Measurements from ENCODE around the gene LMX1B.

LMX1B gene

DNA sequence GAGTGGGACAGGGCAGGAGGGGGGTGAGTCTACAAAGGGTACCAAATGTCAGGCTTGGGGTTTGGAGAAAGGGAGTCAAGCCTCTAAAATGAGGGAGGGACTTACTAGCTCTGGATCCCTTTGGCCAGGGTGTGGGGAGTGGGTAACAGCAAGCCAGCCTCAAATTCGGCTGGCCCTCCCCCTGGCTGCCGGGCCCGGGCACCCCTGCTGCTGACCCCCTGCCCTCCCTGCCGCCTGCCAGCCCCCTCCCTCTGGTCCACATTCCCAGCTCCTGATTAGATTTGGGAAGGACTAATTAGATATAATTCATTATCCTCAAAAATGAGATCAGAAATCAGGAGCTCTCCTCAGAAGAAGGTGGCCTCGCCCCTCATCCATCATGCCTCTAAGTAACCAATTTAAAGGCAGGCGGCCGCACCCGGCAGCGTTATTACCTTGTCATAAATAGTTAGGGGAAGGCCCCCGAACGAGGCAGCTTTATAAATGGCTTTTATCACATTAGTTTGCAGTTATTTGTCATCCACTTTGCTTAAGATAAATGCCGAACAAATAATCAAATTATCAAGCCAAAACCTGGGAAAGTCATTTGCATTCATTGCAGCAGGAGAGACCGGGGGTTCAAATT lies 44.6 kb downstream of the LMX1B start:
- DNase-seq (ENCODE audit: low read depth in 2 of 2) = no peak

DNA sequence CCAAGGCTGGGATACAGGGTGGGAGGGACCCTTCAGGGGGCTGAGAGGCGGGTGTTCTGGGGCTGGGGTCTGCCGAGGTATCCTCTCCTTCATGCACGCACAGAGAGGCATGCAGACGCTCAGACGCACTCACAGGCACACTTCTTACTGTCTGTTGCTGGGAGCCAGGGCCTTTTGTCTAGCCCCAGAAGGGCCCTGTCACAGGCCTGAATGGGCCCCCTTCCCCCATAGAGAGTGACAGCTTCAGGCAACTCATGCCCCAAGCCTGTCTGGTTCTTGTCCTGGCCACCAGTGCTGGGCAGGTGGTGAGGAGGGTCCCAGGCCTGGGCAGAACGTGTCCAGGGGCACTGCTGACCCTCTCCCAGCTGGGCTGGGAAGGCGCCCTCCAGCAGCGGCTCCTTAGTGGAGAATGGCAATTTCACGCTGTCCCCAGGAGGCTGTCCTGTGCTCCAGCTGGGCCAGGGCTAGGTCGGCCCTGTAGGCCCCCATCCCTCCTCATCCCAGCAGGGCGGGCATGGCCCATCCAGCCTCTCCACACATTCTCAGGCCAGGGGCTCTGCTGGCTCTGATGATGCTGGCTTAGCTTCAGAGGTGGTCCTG lies 45.3 kb downstream of the LMX1B start:
- no peak for DNase-seq (ENCODE audit: low read depth in 2 of 2)

DNA sequence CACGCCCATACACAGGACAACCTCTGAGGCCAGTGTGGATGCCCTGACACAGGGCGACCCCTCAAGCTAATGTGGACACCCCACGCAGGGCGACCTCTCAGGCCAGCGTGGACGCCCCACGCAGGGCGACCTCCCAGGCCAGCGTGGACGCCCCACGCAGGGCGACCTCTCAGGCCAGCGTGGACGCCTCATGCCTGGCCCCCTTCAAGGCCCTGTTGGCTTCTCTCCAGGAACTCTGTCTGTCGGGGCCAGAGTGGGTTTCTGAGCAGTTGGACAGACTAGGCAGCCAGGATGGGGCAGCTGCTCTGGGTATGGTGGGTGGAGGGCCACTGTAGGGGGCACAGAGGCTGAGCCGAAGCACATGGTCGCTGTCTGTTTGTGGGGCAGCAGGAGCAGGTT lies 47.4 kb downstream of the LMX1B start:
- DNase-seq (ENCODE audit: low read depth in 2 of 2) = no peak

DNA sequence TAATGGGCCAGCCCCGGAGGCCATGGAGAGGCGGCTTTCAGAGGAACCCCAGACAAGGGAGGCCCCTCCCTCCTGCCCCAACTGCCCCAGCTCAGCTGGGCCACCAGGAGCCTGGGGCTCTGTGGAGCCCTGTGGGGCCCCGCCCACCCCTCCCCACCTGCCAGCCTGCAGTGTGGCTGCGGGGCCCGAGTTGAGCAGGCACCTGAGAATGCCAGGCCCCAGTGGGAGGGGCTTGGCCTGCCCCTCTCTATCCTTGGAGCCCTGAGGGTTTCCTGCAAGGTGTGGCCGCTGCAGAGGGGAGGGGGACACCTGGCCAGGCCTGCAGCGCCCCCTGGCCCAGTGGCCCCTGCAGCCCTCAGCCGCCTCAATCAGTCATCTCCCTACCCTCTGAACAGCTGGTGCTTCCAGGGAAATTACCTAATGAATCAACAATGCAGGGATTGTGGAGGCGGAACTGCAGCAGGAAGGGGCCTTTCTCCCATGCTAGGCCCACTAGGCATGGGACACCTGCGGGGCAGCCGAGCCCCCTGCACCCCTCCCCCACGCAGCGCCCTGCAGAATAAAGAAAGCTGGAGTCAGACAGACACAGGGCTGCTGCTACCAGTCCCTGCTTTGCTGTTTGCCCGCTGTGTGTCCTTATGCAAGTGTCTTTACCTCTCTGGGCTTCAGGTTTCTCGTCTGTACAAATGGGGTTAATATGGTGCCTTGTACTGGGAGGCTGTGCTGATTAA lies 48.0 kb downstream of the LMX1B start:
- DNase-seq (ENCODE audit: low read depth in 2 of 2) = no peak

DNA sequence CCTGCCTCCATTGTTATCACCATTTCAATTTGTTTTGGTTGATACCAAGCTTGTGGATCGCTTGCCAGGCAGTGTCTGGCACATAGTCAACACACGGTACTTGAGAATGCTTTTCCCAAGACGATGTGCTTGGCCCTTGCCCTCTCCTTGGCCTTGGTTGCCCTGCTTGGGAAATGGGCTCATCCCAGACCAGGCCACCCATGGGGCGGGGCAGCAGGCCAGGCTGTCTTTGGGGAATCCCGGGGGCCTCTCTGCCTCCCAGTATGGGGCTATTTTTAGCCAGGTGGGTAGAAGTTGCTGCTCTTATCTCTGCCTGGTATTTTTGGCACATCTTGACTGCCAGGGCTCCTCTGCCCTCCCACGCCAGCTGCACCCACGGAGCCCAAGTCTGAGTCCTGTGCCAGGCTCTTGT lies 49.9 kb downstream of the LMX1B start:
- no peak for DNase-seq (ENCODE audit: low read depth in 2 of 2)

DNA sequence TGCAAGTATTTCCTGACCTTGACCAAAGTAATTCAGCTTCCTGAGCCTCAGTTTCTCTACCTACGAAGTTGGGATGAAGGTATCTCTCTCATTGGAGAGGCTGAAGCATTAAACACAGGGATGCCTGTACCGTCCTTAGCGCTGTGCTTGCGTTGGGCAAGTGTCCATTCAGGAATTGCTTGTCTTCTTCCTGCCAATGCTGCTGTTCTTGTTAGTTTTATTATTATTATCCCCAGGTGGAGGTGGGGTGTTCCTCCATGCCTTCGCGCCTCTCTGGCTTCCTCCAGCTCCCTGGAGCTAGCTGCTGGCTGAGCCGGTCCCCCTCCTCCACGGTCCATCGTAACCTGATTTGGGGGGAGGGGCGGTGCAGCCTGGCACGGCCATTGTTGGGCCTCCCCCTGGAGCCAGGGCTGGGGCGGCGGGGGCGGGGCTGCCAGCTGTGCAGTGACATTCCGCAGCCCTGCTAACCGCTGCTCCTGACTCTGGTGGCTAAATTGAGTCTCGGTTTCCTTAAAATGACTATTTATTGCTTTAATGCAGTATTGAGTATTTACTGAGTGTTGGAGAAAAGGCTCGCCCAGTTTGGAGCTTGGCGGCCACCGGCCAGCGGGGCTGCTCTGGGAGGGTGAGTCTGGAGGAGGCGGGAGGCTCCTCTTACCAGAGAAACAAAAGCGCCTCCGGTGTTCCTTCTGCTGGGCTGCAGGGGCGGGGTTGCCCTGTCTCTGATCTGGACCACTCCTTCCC lies 51.3 kb downstream of the LMX1B start:
- no peak for DNase-seq (ENCODE audit: low read depth in 2 of 2)

DNA sequence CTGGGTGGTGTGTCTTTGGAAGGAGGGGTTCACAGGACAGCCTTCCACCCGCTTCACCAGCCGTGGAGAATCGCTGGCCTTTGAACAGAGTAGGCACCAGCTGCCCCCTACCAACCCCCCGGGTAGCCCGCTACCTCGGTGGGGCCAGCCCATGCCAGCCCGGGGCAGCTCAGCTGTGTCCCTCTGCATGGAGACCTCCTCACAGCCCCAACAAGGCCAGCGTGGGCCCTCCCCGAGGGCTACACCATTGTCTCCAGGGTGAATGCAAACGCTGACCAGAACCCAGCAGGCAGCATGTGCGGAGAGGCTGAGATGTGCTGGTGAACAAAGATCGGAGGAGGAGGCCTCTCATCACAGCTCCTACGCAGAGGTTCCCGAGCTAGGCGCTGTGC lies 51.9 kb downstream of the LMX1B start:
- no peak for DNase-seq (ENCODE audit: low read depth in 2 of 2)

DNA sequence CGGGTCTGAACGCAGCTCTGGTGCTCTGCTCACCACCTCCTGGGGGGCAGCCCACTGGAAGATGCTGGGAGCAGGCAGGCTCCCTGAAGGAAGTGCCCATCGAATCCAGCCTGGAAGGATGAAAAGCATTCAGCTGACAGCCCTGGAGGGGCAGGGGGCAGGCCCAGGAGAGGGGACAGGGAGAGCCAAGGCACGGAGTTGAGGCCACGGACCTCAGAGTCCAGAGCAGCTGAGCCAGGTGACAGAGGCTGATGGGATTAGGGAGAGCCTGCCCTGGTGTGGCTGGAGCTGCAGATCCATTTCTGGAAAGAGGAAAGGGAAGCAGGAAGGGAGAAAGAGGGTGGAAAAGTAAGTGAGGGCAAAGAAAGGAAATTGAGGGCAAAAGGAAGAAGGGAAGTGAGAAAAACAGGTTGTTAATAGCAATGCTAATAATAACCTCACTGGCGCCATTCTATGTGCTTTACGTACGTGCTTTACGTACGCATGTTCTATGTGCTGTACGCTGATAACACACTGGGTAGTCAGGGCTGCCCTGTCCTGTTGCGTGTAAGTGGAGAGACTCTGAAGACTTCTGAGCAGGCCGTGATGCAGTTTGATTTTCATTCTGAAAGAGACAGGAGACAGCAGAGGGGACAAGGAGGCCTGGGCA lies 52.6 kb downstream of the LMX1B start:
- DNase-seq (ENCODE audit: low read depth in 2 of 2) = no peak

DNA sequence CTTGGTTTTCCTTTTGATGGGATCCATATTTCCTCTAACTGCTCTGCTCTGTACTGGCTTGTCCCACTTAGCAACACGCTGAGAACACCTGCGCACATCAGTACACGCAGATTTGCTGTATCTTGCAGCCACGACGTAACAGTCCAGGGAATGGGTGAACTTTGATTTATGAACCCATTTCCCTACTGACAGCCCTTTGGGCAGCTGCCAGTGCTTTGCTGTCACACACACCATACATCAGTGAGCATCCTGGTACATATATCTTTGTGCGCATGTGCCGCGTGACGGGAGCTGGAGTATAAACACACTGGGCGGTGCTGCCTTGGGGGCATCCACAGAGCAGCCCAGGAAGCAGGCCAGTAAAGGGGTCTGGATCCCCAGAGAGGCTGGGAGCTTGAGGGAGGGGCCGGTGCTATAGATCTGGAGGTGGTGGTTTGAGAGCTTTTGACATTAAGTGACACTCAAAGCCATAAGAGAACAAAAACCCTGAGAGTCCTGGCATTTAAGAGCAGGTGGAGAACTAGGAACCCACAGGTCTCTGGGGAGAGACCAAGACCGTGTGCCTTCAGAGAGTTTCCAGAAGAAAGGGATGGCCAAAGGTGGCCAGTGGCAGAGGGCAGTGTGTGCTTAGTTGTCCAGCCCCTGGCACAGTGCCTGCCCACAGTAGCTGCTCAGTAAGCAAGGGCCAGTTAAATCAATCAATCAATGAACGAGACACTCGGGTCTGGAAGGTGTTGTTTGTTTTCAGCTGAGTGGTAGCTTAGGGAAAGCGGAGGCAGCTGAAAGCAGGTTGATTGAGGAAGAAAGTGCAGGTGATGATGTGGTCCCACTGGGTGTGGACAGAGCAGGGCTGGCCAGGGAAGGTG lies 53.7 kb downstream of the LMX1B start:
- no peak for DNase-seq (ENCODE audit: low read depth in 2 of 2)

DNA sequence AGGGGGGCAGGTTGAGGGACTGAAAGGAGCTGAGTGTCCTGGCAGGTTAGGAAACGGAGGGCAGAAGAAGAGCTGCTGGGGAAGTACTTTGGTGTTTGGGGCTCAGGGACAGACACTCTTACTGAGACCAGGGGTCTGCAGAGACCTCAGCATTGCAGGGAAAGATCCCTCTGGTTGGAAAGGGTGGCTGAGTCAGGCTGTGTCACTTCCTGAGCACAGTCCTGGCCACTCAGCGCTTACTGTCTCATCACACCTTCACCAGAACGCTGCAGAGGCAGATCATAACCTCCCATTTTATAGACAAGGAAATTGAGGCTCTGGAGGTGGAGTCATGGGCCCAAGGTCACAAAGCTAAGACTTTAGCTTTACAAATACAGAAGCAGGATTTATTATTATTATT lies 54.3 kb downstream of the LMX1B start:
- no peak for DNase-seq (ENCODE audit: low read depth in 2 of 2)

DNA sequence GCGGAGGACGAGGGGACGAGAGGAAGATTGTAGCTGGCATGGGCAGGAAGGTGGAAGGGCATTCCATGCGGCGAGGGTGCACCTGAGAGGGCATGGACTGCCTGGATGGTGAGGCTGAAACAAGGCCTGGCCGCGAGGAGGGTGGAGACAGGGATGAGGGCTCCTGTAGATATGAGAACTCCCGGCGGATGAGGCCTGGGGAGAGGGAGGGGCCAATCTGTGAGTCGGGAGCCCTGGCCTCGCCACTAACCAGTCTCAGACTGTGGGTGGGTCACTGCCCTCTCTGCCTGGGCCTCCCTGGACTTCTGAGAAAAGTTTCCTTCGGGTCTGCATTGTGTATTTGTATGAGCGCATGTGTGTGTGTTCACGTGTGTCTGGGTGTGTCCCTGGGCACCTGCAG lies 55.4 kb downstream of the LMX1B start:
- no peak for DNase-seq (ENCODE audit: low read depth in 2 of 2)

DNA sequence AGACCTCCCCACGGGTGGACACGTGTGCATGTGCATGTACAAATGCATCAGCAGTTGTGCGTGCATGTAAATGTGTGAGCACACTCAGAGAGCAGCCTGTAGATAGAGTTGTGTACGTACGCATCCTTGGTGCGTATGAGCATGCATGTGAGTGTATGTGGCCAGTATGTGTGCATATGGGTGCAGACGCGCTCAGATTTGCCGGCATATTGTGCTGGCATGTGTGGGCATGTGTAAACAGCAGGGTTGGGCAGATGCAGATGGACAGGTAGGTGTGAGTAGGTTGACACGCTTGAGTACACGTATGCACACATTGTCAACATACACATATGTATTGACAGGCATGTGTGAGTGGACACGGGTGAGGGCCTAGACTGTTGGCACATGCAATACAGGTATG lies 56.5 kb downstream of the LMX1B start:
- DNase-seq (ENCODE audit: low read depth in 2 of 2) = no peak

DNA sequence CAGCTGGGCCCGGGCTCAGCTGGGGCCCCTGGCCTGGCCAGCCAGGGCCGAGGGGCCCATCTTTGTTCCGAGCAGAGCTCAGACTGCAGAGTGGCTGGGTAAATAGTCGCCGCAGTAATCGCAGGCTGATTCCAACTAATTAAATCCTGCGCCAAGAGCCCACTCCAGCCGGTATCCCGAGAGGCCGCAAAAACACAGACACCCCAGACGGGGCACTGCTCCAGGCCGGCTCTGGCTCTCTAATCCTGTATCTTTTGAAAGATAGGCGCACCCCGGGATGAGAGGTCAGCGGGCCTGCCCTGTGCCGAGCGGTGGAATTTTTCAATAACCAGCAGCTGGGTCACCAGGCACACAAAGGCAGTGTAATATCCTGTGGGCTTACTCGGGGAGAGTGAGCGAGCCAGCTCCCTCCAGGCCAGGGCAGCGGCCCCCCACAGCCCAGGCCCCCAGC lies 57.7 kb downstream of the LMX1B start:
- DNase-seq (ENCODE audit: low read depth in 2 of 2) = no peak

DNA sequence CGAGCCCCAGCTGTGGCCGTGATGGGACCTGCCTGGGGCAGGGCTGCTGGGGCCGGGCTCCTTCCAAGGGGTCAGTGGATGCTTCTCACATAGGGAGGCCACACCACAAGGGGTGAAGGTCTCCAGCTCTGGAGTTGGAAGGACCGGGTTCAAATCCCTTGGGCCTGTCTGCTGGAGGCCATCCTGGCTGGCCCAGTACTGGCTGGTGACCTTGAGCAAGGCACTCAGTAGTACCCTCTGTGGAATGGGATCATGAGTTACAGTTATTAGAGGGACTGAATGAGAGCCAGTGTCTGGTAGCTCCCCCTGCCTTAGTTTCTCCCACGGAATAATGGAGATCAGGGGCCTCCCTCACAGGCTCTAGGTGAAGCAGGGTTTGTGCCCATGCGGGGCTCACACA lies 58.3 kb downstream of the LMX1B start:
- DNase-seq (ENCODE audit: low read depth in 2 of 2) = no peak

DNA sequence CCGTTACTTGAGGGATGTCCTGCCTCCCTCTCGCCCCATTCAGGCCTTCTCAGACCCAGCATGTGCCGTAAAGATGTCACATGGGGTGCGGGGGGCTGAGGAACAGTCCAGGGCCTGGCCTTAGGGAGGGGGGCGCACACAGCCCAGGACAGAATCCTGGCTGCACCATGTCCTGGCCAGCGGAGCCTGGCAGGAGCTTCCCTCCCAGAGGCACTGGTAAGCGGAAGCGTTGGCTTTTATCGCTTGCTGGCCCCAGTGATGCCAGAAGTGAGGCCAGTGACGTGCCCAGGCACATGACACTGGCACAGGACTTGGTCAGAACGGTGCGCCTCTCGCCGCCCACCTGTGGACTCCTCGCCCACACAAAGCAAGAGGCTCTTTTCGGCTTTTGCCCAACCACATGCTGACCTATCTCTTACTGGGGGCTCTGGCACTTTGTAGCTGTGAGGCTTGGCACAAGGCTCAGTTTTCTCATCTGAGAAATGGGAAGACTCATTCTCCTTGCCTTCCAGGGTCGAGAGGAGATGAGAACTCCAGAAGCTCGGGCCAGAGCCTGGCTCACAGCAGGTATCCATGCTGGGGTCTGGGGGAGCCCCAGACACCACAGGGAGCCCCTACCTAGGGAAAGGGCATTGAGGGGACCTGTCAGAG lies 59.0 kb downstream of the LMX1B start:
- DNase-seq (ENCODE audit: low read depth in 2 of 2) = no peak

DNA sequence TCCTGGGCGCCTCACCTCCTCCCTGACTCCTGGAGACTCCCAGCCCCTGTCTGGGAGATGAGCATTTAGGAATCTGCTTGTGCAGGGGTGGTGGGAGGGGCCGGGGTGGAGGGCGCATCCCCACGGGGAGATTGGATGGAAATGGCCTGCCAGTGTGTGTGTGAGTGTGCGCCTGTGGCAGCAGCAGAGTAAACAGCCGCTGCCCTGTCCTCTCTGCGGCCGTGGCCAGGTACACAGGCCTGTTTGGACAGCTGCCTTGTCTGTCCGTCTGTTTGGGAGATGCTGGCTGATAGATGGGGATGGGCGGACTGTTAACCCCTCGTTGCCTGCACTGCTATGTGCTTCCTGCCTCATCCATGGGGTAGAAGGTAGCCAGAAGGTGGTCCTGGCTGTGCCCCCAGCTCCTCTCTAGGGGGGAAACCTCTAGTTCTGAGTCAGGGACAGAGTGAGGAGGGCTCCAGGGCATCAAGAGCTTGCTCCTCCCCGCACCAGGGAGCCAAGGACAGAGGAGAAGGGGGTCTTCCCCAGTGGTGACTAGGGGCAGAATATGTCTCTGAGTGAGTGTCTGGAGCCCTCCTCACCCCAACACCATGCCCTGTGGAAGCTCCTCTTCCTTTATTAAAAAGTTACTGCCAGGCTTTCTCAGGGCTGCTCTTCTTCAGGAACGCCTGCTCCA lies 60.1 kb downstream of the LMX1B start:
- no peak for DNase-seq (ENCODE audit: low read depth in 2 of 2)

DNA sequence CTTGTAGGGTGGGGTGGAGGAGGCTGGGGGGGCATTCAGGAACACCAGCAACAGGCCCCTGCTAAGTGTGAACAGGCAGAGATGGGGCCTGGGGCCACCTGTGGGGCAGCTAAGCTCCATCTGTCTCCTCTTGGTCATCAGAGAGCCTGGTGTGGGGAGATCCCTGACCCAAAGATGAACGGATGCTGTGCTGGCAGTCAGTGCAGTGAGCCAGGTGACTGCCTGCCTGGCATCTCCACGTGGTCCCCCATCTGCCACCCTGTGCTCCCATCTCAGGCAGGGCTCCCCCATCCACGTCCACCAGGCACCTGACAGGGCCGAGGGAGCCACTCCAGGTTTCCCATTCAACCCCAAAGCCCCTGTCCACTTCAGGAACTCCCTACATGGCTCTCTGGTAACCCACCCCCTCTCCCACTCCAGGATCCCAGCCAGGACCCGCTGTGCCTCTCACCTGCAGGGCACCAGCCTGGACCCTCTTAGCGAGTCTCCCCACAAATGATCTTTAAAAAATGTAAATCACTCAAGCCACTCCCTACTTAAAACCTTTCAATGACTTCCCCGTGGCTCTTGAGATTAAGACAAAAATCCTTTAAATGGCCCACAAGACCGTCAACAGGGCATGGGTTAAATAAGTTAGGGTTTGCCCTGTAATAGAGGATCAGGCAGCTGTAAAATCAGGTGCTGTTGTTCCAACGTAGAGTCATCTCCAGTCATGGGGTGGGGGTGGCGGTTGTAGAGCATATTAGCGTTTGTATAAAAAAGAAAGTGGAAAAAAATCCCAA lies 60.8 kb downstream of the LMX1B start:
- DNase-seq (ENCODE audit: low read depth in 2 of 2) = no peak

DNA sequence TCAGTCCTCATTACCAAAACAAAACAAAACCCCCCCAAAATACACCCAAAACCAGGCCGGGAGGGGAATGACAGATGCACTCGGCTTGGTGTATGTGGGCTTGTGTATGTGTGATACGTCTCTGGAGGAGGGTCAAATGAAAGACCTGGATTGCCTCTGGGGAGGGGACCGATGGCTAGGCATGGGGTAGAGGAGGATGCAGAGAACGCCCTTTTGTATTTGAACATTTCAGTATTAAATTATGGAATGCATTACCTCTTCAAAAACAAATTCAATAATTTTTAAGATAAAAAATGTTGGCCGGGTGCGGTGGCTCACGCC lies 61.4 kb downstream of the LMX1B start:
- DNase-seq (ENCODE audit: low read depth in 2 of 2) = no peak

DNA sequence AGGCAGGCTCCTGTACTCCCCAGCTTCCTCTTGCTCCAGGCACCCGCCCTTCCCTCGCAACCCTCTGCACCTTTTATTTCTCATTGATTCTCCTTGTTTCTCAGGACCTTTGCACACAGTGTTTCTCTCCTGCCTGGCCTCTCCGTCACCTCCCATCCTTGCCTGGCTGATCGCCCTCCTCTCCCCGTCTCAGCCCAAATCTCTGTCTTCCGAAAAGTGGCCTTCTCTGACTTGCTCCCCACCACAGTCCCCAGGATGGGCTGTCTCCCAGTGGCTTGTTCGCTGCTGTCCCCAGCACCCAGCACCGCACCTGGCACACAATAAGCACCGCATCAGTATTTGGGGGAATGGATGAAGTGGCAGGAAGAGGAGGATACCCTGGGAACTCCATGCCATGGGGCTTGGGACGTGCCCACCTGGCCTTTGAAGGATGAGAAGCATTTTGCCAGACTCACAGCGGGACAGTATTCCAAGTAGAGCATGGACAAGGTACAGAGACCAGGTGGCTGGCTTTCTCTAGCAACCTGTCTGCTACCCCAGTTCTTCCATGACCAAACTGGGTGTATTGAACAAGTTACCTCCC lies 62.5 kb downstream of the LMX1B start:
- DNase-seq (ENCODE audit: low read depth in 2 of 2) = no peak

Measured in stimulated activated CD4-positive, alpha-beta T cell treated with anti-CD3 and anti-CD28 coated beads, Interleukin-4, amount 100 ng/mL, for 48 hours (primary cell).